ENCODE data around the gene MRPL33.
A peak's percentile ranks its signal among the peaks of the same experiment; 100 is the strongest.

MRPL33 gene

DNA sequence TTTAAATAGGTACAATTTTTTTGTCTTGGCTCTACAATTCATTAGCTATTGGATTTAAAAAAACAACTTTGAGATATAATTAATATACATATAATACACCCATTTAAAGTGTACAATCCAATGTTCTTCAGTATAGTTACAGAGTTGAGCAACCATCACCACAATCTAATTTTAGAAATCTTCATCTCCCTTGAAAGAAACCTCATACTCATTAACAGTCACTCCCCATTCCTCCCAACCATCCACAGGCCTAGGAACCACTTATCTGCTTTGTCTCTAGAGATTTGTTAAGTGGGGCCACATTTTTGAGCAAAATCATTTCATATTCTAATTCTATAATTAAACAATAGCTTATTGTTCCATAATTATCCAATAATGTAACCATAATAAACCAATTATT, 32.6 kb downstream of the MRPL33 start:
- TF ChIP-seq GATA2 (IDR thresholded peaks at IDR 0.05; ENCODE audit: low read depth, low read length): no peak
- no peak for TF ChIP-seq GATA3 (IDR thresholded peaks at IDR 0.05; ENCODE audit: low read depth, low read length)

DNA sequence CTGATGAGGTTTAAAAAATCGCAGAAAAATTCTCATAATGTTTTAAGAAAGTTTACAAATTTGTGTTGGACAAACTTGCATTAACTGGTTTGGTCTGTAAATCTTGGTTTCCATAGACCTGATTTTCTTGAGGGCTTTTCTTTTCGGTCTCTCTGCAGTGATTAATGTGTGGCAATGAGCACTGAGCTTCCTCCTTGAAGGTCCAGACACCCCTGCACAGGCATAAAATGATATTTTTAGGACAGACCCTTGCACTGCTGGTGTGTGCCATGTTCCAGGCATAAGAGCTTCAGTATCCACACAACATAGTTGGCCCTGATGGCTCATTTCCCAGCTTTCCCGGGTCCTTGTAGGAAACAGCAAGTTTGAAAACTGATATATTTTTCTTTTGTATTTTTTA, 33.7 kb downstream of the MRPL33 start:
- TF ChIP-seq GATA3 (IDR thresholded peaks at IDR 0.05; ENCODE audit: low read depth, low read length): no peak
- no peak for TF ChIP-seq GATA2 (IDR thresholded peaks at IDR 0.05; ENCODE audit: low read depth, low read length)

DNA sequence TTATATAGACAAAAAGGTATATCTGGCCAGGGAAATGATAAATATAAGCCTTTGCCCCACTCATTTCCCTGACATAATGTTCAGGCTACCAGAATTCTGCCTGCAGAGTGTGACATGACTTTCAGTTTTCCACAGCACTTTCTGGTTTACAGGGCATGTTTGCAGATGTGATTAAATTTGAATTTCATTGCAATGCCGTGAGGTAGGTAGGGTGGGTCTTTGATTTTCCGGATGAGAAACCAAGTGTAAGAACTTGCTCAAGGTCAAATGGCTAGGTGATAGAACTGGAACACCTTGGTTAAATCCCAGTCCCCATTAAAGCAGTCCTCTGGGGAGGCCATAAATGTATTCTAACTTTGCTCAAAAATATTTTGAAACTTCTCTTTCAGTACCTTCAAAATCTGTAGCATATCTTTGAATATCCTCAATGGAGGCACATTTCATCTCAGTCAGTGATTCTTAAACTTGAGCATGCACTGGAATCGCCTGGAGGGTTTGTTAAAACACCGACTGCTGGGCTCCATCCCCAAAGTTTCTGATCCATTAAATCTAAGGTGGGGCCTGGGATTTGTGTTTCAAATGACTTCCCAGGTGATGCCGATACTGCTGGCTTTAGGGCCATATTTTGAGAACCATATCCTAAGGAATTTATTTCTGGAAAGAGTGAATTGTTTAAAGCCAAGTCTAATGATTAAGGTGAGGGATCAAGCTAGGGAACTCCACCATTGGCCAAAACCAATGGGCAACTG, 35.0 kb downstream of the MRPL33 start:
- no peak for TF ChIP-seq GATA2 (IDR thresholded peaks at IDR 0.05; ENCODE audit: low read depth, low read length)
- TF ChIP-seq GATA3 (IDR thresholded peaks at IDR 0.05; ENCODE audit: low read depth, low read length): no peak

DNA sequence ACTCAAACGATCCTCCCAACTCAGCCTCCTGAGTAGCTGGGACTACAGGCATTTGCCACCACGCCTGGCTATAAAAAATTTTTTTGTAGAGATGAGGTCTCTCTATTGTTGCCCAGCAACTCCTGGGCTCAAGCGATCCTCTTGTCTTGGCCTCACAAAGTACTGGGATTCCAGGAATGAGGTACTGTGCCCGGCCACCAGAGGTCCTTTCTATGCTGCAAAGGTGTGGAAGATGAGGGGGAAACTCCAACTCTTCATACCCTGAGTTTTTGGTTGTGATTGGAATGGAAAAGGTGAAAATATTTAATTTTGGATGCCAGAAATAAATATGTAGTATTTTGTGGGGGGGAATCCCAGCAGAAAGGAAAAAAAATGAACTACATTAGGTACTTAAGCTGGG, 36.0 kb downstream of the MRPL33 start:
- TF ChIP-seq GATA2 (IDR thresholded peaks at IDR 0.05; ENCODE audit: low read depth, low read length): no peak
- no peak for TF ChIP-seq GATA3 (IDR thresholded peaks at IDR 0.05; ENCODE audit: low read depth, low read length)

DNA sequence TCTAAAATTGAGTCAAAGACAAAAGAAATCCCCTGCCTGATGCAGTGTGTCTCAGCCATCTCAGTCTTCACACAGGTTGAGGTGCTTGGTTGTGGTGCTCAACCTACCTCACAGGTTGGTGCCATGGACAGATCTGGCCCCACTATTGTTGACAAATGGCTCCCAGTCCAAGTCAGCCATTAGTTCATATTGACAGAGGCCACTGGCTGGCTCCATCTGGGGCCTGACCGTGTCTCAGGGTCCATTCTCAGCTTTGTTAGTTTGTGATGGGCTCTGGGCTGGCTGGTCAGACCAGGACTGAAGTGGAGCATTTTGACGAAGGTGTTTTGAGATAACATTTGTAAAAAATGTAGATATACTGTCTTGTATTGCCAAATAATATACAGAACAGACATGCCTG, 36.9 kb downstream of the MRPL33 start:
- no peak for TF ChIP-seq GATA3 (IDR thresholded peaks at IDR 0.05; ENCODE audit: low read depth, low read length)

DNA sequence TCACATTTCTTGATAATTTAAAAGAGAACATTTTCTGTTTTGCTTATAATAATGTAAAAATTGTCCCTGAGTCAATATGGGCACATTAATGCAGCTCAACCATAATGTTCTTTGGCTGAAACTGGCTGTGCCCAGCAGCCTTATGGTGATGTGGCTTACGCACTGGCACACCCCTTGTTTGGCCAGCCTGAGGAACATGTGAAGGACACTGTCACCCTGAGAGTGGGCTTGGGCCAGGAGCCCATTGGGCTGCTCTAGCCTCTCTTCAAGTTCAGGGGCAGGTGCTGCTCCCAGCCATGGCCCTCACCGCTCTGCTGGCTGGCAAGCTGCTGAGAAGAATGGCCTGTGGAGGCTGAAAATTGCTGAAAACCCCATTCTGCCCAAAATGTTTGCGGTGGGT, 37.5 kb downstream of the MRPL33 start:
- TF ChIP-seq GATA2 (IDR thresholded peaks at IDR 0.05; ENCODE audit: low read depth, low read length): no peak
- TF ChIP-seq GATA3 (IDR thresholded peaks at IDR 0.05; ENCODE audit: low read depth, low read length): no peak

DNA sequence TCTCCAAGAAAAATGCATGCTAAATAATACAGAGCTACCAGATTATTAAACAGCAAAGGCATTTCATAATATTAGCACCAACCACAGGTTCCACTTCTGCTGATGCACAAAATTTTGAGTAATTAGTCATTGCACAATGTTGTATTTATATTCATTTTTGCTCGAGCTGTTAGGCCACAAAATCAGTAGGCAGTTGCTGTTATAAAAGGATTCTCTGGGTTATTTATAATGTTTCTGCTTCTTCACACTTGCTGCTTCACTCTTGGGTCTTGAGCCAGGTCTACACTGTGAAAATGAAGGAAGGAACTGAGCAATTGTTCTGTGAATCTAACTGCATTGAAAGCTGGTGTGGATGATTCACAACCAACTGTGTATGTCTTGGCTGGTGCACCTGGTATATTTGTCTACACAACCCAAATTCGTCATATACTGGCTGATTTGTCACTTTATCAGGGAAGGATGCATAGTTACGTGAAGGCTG, 38.3 kb downstream of the MRPL33 start:
- no peak for TF ChIP-seq GATA3 (IDR thresholded peaks at IDR 0.05; ENCODE audit: low read depth, low read length)
- no peak for TF ChIP-seq GATA2 (IDR thresholded peaks at IDR 0.05; ENCODE audit: low read depth, low read length)

DNA sequence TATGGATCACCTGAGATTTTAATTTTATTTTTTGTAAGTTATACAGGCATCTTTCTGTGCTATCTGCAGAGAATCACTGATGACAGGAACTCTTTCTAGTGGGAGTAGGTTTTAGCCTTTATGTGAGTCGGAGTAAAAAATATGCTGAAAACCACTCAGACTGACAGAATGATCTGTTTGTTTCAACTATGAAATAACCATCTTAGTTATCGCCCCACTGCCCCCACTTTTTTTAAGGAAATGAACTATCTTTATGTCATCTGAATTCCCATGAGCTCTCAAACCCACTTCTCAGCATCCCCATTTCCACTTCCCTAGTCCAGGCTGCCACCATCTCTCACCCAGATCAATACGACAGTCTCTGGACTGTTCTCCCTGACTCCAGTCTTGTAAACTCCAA, 38.9 kb downstream of the MRPL33 start:
- no peak for TF ChIP-seq GATA3 (IDR thresholded peaks at IDR 0.05; ENCODE audit: low read depth, low read length)
- TF ChIP-seq GATA2 (IDR thresholded peaks at IDR 0.05; ENCODE audit: low read depth, low read length): no peak

DNA sequence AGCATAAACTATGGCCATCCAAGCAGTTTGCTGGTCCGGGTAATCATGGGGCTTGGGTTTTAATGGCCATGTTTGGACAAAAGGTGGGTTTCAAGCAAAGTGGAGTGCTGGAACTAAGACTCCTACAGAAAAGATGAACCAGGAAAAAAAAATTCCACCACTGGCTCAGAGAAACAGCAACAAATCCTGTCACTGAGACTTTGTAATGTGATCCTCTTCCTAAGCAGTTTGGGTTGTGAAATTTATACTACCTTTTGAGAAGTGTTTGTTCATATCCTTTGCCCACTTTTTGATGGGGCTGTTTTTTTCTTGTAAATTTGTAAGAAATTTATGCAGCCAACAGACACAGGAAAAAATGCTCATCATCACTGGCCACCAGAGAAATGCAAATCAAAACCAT, 40.2 kb downstream of the MRPL33 start:
- TF ChIP-seq GATA3 (IDR thresholded peaks at IDR 0.05; ENCODE audit: low read depth, low read length) (no peak), GATA2 (IDR thresholded peaks at IDR 0.05; ENCODE audit: low read depth, low read length) (no peak)

DNA sequence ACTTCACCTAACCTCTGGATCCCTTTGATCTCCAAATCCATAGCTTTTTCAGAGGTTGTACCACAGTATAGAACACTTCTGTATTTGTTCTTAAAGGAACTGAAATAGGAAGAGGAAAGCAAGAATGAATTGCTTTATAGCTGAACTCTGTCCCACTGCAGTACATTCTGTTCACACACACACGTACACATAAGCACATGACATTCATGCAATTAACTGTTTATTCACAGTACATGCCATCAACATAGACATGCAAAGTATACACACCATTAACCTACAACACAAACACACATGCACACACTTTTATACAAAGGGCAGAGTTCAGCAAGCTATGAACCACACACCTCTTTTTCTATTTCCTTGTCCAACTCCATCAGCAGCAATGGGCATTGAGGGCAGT, 43.2 kb downstream of the MRPL33 start:
- TF ChIP-seq GATA3 (IDR thresholded peaks at IDR 0.05; ENCODE audit: low read depth, low read length) (no peak), GATA2 (IDR thresholded peaks at IDR 0.05; ENCODE audit: low read depth, low read length) (no peak)

DNA sequence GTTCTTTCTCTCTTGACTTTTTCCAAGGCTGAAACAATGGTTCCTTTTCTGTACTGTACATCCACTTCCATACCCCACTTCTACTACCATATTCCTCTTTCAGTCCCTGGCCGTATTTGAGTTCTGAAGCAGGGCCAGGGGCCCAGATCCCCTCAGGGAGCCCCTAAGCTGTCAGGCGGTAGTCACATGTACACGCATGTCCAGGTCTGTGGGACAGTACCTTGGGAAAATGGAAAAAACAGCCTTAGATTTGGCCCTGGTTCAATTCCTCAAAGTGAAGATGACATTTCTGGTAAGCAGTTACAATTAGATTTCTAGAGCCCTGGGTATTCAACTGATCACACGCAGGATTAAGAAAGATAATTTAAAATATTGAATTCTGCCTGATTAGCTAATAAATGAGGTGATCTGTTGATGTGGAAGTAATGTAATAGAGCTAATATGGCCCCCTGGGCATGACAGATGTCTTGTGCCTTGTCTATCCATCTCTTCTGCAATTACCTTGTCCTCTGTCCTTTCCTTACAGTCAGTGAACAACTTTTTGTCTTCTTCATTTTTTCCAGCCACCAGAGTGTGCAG, 44.4 kb downstream of the MRPL33 start:
- TF ChIP-seq GATA2 (IDR thresholded peaks at IDR 0.05; ENCODE audit: low read depth, low read length): peak; percentile 56; the same call in 1 of the 2 replicates
- TF ChIP-seq GATA3 (IDR thresholded peaks at IDR 0.05; ENCODE audit: low read depth, low read length): peak; percentile 72; the same call in 1 of the 2 replicates

DNA sequence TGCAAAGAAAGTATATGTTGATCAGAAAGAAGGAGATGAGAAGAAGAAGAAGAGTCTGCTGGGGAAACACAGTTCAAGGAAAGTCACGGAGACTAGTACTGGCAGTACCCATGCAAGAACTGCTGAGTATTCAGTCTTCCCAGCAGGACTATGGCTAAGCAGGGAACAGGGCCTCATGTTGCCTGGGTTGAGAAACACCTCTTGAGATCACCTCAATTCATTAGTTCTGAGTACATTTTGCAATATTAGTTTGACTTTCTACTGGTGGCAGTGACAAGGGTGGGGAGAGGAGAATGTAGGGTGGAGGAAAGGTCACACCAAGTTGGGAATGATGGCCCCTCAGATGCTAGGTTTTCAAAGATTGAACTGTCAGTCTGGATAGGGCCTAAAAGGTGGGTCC, 50.5 kb downstream of the MRPL33 start:
- TF ChIP-seq GATA3 (IDR thresholded peaks at IDR 0.05; ENCODE audit: low read depth, low read length) (no peak), GATA2 (IDR thresholded peaks at IDR 0.05; ENCODE audit: low read depth, low read length) (no peak)

DNA sequence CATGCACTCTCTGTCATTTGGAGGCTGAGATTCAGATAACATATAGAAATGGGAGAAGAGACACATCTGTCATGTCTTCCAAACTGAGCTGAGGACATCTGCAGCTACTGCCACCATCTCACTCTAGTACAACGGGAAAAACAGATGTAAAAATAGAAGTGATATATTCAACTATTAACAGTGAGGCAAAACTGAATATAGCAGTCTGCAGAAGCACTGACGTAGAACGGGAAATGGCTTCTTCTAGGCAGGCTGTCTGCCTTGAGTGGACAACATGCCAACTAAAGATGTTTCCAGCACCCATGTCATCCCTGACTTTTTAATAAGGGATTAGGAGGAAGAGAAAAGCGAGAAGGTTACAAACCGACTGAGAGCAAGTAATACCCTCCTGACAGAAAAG, 51.6 kb downstream of the MRPL33 start:
- TF ChIP-seq GATA3 (IDR thresholded peaks at IDR 0.05; ENCODE audit: low read depth, low read length) (no peak), GATA2 (IDR thresholded peaks at IDR 0.05; ENCODE audit: low read depth, low read length) (no peak)

DNA sequence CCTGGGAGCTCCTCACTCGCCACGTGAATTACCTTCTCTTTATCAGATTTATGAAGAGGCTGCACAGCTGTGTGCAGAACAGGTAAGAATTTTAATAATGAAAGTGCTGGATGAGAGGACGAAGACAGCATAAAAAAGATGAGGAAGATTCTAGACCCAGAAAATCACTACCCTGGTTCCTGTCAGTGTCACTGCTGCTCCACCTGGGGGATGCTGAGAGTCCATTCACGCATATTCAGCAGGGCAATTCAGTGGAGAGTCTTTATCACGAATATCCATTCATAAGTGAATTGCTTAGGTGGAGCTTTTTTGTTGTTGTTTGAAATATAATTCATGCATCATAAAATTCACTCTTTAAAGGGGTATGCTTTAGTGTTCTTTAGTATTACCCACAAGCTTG, 52.0 kb downstream of the MRPL33 start:
- no peak for TF ChIP-seq GATA2 (IDR thresholded peaks at IDR 0.05; ENCODE audit: low read depth, low read length)
- TF ChIP-seq GATA3 (IDR thresholded peaks at IDR 0.05; ENCODE audit: low read depth, low read length): no peak

DNA sequence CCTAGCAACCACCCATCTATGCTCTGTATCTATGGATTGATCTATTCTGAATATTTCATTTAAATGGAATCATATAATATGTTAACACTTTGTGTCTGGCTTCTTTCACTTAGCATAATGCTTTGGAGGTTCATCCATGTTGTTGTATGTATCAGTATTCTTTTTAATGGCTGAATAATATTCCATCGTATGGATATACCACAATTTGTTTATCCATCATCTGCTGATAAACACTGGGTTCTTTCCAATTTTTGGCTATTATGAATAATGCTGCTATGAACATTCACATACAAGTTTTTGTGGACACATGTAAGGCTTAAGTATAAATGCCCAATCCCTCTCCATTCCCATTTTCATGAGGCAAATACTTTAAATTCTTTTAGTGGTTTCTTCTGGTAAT, 52.9 kb downstream of the MRPL33 start:
- no peak for TF ChIP-seq GATA2 (IDR thresholded peaks at IDR 0.05; ENCODE audit: low read depth, low read length)
- no peak for TF ChIP-seq GATA3 (IDR thresholded peaks at IDR 0.05; ENCODE audit: low read depth, low read length)
